GM19397 (cell line): ENCODE data around the gene GPR37L1.
"Not testable (repeated sequence)": the region's sequence is repeated elsewhere in the genome, so short reads cannot be mapped to it uniquely, and the experiment has no call there.

Experiments
- ATAC-seq: cut with Tn5 transposase; IDR thresholded peaks from one replicate; pipeline ENCODE4 v1.9.1; 2021; ENCODE audit warnings: mild to moderate bottlenecking, moderate library complexity; ENCODE audit not compliant: unreplicated experiment

GPR37L1 gene

GRCh38 chr1:202167054-202167453 is 44.3 kb downstream of the GPR37L1 start:
- not testable (repeated sequence) for ATAC-seq

DNA sequence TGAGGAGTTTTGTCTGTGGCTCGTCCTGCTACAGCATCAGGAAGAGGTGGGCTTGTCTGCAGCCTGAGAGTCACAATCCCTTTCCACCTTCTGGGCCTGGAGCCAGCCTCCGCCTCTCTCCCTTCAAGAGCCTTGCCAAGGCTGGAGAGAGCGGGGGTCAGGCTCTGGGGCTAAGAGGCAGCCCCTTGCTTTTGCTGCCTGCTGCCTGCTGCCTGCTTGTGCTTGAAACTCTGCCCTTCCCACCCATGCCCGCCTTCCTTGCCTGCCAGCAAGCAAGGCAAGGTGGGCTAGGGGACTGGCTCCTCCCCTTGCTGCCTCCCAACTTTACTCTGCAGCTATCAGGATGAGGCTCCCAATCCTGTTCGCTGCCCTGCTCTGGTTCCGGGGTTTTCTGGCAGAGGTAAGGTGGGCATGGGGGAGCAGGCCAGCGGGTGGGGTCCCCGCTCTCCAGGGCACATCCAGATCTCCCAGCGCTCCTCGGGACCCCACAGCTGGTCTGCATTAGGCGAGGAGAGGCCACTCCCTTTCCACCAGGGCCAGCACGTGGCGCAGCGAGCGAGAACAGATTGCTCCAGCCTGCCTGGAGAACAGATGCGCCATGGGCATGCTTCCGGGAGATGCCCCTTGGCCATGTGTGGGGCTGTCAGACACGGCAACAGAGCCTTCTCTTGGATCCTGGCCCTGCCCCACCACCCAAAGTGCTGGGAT is 45.1 kb downstream of the GPR37L1 start:
- no peak for ATAC-seq

DNA sequence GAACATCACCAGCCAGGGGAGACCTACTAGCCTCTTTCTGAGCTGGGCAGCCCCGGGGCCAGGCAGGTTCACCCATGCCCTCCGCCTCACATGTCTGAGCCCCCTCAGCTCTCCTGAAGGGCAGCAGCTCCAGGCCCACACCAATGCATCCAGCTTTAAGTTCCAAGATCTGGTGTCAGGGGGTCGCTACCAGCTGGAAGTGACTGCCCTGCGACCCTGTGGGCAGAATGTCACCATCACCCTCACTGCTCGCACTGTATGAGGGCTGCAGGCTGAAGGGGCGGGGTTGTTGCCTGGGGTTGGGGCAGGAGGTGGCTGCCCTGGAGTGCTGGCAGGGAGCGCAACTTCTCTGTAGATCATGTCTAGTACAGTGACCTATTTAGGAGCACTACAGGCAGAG is 46.1 kb downstream of the GPR37L1 start:
- no peak for ATAC-seq

GRCh38 chr1:202170726-202171125 is 48.0 kb downstream of the GPR37L1 start:
- ATAC-seq: no peak

GRCh38 chr1:202171292-202172014 is 48.7 kb downstream of the GPR37L1 start:
- ATAC-seq: no peak

- no peak for ATAC-seq
These were observed 49.3 kb downstream of the GPR37L1 start for GRCh38 chr1:202172015-202172355.

DNA sequence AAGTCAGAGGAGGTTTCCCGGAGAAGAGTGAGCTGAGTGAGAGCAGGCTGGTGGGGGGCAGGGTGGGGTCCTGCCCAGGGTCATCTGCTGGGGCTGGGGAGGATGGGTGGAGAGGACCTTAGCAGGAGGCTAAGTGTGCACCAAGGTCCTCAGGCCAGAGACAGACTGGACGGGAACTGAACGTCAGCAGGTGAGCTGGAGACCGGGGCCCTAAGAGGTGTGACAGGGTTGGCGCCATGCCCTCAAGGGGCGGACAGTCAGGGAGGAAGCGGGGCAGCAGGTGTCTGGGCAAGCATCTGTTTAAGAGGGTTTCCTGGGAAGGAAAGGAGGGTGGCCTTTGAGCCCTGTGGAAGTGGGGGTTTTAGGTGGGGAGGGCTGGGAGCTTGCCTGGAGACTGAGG is 51.3 kb downstream of the GPR37L1 start:
- ATAC-seq: no peak

GRCh38 chr1:202176949-202177927 is 54.5 kb downstream of the GPR37L1 start:
- ATAC-seq: no peak

GRCh38 chr1:202179828-202180750 is 57.4 kb downstream of the GPR37L1 start:
- ATAC-seq: no peak

DNA sequence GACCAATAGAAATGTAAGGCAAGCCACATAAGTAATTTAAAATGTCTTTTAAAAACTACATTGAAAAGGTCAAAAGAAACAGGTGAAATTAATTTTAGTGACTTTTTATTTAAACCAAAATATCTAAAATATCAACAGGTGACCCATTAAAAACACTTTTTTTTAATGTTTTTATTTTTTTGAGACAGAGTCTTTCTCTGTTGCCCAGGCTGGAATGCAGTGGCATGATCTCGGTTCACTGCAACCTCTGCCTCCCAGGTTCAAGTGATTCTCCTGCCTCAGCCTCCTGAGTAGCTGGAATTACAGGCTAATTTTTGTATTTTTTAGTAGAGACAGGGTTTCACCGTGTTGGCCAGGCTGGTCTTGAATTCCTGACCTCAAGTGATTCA is 58.0 kb downstream of the GPR37L1 start:
- not testable (repeated sequence) for ATAC-seq

DNA sequence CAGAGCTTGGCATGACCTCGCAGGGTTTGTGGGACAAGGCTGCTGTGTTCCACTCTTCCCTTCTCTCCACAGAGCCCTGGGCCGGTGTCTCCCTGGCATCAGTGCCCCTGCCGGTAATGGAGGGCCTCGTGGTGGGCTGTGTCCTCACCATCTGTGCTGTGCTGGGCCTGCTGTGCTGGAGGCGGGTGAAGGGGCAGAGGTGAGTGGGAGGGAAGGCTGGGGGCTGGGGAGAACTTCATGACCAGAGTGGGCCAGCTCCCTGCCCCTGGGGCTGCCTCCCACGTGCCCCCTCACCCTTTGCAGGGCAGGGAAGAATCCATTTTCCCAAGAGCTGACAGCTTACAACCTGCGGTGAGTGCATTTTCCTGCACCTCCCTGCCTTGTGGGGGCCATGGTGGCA is 58.9 kb downstream of the GPR37L1 start:
- no peak for ATAC-seq

DNA sequence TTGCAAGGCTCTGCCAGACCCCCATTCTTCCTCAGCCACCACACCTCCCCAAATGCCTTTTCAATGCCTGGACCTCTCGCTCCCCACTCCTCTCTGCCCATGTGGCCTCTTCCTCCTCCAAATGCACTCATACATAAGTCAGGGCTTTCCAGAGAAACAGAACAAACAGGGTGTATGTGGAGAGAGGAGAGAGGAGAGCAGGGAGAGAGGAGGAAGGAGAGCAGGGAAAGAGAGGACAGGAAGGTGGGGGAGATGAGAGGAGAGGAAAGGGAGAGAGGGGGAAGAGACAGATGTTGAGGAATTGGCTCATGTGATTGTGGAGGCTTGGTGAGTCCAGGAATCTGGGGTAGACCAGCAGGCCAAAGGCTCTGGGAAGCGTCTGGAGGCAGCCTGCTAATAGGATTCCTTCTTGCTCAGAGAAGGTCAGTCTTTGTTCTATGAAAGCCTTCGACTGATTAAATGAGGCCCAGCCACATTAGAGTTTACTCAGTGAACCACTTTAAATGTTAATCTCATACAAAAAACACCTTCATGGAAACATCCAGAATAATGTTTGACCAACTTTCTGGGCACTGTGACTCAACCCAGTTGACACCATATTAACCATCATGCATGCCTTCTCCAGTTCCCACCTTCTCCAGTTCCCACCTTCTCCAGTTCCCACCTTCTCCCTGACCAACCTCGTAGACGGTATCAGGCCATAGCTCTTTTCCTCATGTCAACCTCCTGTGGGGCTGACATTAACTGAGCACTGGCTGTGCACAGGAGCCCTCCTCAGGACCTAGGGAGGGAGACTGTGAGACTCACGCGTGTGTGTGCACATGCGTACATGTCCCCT is 59.5 kb downstream of the GPR37L1 start:
- ATAC-seq: no peak
